HL-60 (cell line): ENCODE data around the gene TUBB4A.

ENCODE experiments used
- CTCF ChIP-seq: IDR thresholded peaks from one replicate; pipeline ENCODE4 v1.5.1; 2011; ENCODE audit warnings: low read length, control low read depth, inconsistent platforms; ENCODE audit not compliant: insufficient read depth
- GABPA ChIP-seq: IDR thresholded peaks from 2 replicates; pipeline ENCODE4 v1.6.1; 2012; ENCODE audit warnings: low read depth
- POLR2AphosphoS5 ChIP-seq: IDR thresholded peaks from 2 replicates; pipeline ENCODE4 v1.6.1; 2012; ENCODE audit warnings: low read depth

GRCh38 chr19:6519289-6519688 lies 17.2 kb upstream of the TUBB4A start:
- no peak for TF ChIP-seq CTCF
- no peak for TF ChIP-seq POLR2AphosphoS5
- TF ChIP-seq GABPA = no peak
